ENCODE results near the gene ATP10B.

DNA sequence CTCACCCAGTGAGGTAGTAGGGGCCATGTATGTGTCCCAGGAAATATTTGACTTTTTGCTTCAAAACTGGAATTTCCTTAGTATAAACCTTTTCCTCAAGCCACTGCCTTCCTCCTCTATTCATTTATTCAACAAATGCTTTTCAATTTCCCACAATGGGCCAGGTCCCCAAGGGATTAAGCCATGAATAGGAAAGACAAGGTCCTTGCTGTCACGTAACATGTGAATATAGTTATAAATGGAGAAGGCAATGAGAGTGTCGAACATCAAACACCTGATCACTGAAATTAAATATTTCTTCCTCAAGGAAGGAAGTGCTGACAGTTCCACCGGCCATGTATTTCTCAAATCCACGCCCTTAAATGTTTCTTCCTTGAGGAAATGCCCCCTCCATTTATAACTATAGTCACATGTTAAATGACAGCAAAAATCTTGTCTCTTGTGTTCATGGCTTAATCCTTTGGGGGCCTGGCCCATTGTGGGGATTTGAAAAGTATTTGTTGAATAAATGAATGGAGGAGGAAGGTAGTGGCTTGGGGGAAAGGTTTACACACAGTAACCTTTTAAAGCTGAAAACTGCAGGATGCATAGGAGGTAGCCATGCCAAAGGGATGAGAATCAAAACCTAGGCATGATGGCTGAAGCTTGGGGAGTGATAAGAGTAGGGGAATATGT, 284.8 kb downstream of the ATP10B start:
- no peak for TF ChIP-seq CTCF (IDR thresholded peaks at IDR 0.05)
- no peak for TF ChIP-seq POLR2A (IDR thresholded peaks at IDR 0.05)
